HG02623 (cell line): ENCODE measurements around the gene GABRQ.

Source experiments
- ATAC-seq: cut with Tn5 transposase; IDR thresholded peaks from one replicate; pipeline ENCODE4 v1.9.1; 2021; ENCODE audit warnings: moderate library complexity; ENCODE audit not compliant: unreplicated experiment

The GABRQ gene

DNA sequence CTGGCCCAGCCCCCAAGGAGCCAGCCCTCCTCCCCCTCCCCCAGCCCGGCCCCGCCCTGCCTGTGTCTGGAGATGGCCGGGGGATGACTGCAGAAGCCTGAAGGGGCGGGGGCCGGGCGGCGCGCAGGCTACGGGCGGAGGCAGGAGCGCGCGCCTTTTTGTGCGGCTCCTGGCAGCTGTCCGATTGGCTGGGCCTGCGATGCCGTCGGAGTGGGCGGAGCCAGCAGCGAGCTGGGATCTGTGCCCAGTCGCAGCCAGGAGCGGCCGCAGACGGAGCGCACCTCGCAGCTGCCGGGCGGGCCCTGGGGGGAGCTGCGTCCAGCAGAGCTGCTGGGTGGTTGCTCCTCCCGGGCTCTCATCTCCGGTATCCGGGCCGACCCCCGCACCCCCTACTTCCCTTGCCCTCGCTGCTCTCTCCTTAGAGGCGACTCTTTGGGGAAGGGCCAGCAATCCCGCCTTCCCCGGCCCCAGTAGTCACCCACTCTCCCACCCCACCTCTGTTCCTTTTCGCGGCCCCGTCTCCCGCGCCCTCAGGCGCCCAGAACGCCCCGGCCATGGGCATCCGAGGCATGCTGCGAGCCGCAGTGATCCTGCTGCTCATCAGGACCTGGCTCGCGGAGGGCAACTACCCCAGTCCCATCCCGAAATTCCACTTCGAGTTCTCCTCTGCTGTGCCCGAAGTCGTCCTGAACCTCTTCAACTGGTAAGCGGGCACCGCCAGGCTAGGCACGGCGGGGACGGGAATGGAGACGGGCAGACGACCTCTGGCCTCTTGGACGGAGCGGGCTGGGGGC is at the start of gene GABRQ:
Gene GABRQ (plus strand): TSS at position 247 of the 794 bp plus-strand sequence. CDS start 308 bp downstream, at position 555.
- no peak for ATAC-seq

DNA sequence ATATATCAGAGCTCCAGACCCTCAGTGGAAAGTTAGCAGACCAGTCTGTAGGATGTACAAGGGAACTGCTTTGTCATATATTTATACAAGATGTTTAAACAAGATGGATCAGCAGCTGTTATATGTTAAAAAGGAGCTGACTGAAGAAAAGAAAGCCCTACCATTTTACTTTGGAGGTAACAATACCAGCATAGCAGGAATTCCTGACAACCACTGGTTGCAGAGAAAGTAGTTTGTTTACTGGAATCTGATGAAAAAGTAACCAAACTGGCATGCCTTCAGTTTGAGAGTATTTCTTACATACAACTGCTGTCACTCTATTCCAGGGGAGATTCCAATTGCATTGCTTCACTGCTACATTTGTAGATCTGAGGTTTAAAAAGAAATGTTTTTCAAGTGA is 49.5 kb upstream of the GABRQ start:
- ATAC-seq: no peak

DNA sequence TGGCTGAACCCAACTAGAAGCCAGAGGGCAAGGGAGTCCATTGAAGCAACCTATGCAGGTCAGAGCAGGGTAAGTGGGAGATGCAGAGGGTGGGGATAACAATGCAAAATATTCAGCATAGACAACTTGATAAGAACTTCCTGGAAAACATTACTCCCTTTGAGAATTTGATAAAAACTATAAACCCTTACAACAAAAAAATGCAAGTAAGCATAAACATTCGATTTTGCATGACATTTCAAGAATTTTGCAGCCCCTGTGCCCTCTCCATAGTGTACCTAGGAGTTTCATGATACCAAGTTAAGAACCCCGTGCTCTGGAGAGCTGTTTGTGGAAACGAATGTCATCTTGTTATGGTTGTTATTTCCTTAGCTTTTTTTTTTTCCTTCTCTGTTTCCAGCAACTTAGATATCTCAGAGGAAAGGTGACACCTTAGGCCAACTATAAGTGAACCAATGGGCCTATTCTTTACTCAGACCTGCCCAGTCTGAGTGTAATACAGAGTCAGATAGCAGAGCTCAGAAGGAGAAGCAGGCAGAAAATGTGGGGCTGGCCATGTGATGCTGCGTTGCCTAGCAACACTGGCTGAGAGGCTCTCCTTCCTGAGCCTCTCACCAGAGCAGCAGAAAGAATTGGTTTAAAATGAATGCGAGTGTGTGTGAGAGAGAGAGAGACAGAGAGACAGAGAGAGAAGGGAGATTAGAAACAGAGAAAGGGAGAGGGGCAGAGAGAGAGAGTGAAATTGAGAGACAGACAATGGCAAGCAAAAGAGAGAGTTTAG is 36.7 kb upstream of the GABRQ start:
- ATAC-seq: no peak

DNA sequence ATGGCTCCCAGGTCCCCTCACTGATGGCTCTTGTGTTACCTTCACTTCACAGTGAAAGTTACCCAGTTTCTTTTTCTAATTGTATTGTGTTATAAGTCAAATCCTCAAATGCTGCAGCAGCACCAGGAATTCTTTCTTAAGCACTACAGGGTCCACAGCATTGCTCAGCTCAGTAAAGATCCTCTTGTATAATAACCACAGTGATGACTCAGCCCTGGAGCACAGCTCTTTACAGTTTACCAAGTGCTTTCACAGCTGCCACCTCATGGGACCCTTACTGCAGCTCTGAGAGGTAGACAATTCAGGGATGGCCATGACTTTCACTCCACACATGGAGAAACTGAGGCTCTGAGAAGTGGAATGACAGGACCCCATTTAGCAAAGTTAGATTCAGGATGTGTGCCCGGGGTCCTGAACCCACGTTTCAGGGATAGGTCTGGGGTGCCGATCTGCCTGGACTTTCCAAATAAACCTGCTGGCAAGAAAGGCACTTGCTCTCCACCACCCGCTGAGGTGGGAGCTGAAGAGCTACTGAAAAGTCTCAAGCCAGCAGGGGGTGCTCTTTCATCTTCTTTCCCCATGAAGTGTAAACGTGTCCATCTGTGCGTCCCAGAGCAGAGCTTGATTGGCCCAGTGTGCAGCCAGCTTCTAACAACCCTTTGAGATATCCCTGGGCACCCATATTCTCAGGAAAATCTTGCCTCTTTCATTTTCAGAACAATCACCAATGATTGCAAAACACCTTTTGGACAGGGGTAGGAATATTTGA is 35.7 kb upstream of the GABRQ start:
- no peak for ATAC-seq

DNA sequence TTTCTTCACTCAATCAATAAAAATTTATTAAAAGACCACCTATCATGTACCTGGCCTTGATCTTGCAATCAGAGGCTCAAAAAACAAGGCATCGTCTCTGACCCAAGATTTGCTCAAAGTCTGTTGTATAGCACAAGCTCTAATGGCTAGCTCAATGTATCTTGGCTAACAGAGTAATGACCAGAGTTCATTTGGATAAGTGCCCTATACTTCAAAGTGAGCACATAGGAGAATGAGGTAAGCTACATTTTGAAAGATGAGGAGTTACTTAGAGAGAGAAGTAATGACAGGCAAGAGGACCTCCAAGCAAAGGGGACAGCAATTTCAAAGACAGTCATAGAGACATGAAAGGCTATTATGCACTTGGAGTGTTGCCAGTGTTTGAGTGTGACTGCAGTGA is 22.9 kb upstream of the GABRQ start:
- ATAC-seq: no peak

DNA sequence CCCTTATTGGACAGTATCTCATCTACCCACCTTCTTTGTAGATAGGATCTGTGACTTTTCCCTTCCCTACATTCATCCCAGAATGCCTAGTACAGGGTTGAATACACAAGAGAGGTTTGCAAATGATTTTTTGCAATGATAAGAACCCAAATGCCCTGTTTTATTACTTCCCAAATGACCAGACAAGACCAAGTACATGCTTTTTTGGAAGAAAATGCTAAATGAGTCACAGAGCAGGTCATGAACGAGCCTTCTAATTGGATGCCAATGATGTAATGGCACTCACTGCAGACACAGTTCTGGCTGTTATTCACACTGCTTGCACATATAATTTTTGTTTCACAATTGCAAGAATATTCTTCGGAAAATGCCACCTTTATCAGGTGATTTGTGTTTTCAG is 17.8 kb upstream of the GABRQ start:
- ATAC-seq: no peak

DNA sequence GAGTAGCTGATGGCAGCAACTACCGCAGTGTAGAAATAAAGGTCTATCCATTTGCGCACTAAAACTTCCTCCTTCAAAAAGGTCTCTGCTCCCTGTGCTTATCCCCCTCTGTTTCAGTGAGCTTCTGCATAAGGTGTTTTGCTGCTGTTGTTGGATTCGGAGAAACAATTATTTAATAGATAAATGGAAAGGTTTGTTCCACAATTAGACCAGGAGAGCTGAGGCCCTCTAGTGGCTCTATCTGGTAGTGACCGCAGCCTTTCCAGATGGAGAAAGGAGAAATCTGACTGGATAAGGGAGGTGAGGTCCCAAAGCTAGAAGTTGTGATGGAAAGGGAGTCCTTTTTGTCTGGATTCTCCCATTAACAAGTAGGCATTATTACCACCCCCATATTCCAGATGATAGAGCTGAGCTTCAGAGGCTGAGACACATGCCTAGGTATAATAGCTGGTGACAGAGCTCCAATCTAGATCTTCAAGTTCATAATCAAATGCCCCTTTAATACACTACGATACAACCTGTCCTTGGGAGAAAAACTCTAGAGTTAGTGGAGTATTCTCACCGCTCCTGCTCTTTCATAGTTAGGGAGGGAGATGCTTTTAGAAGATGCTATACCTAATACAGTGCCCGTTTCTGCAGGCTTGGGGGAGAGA is 5.1 kb upstream of the GABRQ start:
- no peak for ATAC-seq

DNA sequence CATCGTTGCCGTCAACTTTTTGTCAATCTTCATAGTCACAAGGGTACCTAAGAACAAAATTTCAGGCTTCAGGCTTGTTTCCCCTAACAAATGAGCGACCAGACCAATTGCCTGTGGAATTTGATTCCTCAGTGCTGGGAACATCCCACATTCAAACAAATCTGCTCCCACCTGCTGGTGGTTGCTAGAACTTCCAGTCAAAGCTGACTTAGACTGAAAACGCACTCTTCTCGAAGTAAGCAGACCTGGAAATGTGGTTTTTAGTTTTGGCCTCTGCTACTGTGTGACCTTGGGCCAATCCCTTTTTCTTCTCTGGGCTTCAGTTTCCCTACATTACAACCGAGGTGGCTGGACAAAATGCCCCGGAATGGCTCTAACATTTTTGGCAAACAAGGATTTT is 1.8 kb upstream of the GABRQ start:
- no peak for ATAC-seq

DNA sequence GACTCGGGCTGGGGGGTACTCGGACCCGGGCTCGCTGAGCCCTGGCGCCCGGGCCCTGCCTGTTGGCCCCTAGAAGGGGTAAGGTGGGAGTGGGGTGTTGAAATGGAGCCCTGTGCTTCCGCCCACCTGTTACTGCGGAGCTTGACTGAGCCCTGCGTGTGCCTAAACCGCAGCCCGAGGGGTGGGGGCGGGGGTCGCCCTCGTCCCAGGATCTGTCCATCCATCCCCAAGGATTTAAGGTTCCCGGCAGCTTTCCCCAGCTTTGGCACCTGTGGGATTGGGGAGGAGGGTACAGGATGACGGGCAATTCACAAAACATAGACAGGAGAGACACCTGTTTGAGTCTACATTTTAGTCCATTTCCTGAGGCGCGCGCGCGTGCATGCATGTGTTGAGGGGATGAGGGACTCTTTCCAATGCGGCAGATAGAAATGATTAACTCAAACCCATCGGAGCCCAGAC is 779 bp downstream of the GABRQ start:
- no peak for ATAC-seq

DNA sequence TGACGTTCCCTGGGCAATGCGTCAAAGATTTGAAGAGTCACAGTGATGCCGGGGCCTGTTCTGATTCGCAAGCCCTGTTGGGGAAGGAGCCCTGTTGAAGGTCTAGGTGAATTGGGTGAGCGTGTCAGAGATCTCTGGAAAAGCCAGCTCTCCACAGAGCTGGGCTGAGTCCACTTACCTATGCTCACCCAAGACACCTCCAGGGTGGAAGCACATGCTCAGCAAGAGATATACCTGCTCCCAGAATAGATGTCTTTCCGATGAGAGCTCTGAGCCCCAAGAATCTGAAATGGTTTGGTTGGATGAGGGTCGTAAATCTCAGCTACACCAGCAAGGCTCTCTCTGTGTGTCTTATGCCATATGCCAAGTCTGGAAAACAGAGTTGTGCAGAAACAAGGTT is 1.7 kb downstream of the GABRQ start:
- ATAC-seq: no peak

DNA sequence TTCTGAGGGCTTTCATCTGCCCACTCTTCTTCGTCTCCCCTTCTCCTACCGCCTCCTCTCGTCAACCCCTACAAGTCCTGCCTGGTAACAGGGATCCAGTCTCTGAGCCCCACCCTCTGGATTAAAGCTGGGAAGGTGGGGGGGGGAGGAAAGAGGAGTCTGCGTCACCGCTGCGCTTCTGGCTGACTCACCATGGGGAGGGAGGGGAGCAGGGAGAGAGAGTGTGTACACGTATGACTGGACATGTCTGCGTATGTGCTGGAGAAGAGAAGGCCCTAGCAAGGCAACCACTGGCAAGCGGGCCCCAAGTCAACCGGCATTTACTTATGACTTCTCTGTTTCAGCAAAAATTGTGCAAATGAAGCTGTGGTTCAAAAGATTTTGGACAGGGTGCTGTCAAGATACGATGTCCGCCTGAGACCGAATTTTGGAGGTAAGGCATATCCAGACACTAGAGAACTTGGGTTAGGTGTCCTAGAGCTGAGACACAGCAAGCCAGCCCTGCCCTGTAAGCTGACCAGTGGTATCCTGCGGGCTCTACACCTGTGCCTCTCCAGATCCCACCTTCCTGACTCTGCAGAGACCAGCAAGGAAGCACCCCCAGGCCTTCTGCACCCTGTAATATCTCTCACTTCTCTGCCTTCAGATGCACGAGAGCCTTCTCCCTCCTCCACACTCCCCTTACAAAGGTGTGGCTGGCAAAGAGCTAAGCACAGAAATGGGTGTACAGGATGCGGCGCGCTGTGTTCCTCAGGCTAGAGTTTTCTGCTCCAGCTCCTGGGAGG is 2.5 kb downstream of the GABRQ start:
- ATAC-seq: no peak

DNA sequence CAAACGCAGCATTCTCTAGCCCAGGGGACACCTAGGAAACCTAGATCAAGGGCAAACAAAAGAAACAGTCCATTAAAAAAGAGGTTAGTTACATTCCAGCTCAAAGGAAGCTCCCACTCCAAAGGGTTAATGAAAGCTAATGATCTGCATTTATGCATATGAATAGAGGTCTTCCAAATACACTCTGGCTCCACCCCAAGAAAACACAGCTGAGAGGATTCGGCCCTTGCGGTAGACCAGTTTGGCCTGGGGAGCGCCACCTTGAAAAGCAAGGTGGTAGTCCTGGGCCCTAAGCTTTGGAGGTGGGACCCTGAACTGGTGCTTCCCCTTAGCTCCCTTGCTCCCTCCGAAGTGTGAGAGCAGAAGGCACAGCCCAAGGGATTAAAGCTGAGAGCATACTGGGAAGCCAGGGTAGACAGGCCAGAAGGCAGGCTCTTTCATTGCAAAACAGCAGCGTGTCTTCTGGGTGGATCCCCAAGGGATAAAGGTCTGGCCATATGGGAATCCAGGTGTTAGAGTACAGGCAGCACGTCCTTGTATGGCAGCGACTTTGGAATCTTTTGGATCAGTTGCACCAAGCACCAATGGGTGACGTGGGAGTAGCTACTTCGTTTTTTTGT is 3.7 kb downstream of the GABRQ start:
- no peak for ATAC-seq

DNA sequence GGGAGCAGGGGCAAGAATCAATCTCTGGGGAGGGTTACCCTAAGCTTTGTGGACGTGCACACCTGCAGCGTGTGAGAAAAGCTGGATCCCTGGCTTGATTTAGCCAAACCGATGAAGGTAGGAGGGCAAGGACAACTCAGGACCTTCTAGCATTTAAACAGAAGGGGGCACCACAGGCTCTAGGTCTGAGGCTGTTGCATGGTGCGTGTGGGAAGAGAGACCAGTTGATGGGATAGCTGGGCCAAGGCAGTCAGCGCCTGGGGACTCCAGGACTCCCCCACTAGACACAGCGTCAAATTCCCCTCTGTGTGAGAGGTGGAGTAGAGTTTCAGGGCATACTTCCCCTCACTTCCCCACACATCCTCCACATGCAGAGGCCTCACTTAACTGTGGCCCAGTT is 4.3 kb downstream of the GABRQ start:
- ATAC-seq: no peak

DNA sequence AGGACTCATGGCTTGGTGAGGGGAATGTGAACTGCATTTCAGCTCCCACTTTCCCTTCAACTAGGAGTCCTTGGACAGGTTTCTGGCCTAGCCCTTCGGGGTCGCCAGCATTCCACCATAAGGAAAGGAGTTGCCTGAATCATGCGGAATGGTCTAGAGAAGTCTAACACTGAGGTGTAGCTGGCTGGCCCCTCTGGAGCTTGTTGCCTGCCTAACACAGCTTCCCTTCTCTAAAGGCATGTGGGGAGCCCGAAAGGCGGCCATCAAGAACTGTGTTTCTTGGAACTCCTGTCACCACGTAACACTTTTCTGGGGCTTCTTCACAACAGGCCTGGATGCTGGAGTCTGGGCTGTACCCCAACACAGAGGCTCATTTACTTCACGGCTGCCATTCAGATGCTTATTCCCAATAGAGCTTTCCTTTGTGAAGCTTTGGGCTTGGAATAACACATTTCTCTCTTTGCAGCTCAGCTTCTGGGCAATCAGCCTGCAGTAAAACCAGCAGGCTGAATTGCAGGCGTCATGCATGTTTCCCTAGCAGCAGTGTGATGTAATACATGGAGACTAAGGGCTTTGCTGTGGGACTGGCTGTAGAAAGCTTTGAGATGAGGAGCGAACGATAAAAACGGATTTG is 5.4 kb downstream of the GABRQ start:
- no peak for ATAC-seq

DNA sequence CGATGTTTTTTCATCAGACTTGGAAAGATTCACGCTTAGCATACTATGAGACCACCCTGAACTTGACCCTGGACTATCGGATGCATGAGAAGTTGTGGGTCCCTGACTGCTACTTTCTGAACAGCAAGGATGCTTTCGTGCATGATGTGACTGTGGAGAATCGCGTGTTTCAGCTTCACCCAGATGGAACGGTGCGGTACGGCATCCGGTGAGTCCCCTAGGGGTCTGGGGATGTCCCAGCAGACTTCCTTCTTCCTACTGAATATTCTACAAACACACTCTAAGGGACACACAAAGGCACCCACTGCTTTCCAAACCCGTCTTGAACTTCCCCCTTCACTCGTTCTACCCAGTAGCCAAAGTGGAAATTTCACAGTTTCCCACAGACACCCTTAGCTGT is 9.3 kb downstream of the GABRQ start:
- no peak for ATAC-seq

DNA sequence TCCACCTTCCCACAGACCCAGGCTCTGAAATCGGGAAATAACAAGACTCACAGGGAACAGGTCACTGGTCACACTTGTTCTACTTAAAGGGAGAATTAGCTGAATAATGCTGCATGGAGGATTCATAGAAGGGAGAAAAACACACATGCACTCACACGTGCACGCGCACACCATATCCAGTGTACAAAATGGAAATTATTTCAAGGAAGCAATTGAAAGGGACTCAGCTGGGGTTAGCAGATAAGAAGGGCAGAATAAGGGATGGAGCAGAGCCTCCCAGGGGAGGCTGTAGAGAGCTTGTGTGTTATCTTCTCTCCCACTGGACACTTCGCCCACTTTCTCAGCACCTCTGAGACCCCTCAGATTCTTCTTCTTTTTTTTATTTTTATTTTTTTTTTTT is 10.3 kb downstream of the GABRQ start:
- no peak for ATAC-seq

DNA sequence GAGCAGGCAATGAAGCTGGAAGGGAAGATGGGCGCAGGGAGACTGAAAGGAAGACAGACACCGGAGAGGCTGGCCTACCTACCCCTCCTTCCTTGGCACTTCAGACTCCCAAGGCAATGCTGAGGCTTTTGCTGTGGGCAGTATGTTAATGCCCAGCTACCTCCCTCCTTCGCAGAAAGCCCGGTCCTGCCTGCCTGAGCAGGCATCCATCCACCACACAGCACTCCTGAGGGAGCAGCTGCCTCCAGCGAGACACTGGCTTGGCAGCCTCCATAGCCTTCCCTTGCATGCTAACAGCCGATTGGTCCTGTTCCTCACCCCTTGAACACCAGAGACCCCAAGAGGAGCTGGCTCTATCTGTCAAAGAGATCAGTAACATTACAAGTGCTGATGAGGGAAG is 14.4 kb downstream of the GABRQ start:
- no peak for ATAC-seq

DNA sequence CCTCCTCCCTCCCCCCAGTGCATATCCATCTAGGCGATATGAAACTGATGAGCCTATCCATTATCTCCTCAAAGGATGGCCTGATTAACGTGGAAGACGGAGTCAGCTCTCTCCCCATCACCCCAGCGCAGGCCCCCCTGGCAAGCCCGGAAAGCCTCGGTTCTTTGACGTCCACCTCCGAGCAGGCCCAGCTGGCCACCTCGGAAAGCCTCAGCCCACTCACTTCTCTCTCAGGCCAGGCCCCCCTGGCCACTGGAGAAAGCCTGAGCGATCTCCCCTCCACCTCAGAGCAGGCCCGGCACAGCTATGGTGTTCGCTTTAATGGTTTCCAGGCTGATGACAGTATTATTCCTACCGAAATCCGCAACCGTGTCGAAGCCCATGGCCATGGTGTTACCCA is 14.8 kb downstream of the GABRQ start:
- no peak for ATAC-seq

DNA sequence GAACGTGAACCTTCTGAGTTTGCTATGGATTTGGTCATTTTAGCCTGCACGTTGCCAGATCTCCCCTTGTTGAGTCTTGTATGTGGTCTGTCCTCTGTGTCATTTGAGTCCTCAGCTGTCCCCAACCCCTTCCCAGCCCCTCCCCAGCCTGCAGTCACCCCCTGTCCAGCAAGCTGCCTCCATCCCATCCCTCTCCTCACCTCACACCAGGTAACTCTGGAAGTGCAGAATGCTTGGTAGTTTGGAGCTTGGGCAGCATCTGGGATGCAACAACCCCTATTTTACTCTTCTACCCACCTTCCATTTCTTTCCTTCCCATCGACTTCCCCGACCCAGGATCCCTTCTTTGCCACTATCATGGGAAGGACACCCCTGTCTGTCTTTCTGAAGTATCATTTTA is 18.4 kb downstream of the GABRQ start:
- ATAC-seq: no peak
